Posterior vena cava (tissue), 2 donors: ENCODE results near the gene ACCSL. TPM values are rescaled to one million over a fixed set of nuclear protein-coding genes. Genes with fewer than 3 reads are reported as not detected.

ENCODE experiments used
- DNase-seq: peaks from one replicate; pipeline ENCODE4 v3.0.0-alpha.2; 2020; ENCODE audit warnings: low spot score
- intact Hi-C, 2 donors: fragments of 100-400 bp; cut with DNase I; formaldehyde crosslinking; loops; one replicate each; pipeline versions ENCODE4 v1.14.1 to v1.14.2; 2022 to 2023
- total RNA-seq, 2 donors: library from RNA; stranded (reverse); fragmentation: NEBNext Ultra II Directional; extraction: Animal tissue kit (Norgen Biotek cat#: 25700); gene quantifications; one replicate each; pipeline ENCODE4 v1.2.1, GENCODE V29; 2021
- donor health status: DM: yes; HTN: yes; CAD: no.
- donor health status: DM: yes; HTN: yes; CAD: no.

Gene ACCSL
- total RNA-seq, 2 donors from 2014 or later = not detected

DNA sequence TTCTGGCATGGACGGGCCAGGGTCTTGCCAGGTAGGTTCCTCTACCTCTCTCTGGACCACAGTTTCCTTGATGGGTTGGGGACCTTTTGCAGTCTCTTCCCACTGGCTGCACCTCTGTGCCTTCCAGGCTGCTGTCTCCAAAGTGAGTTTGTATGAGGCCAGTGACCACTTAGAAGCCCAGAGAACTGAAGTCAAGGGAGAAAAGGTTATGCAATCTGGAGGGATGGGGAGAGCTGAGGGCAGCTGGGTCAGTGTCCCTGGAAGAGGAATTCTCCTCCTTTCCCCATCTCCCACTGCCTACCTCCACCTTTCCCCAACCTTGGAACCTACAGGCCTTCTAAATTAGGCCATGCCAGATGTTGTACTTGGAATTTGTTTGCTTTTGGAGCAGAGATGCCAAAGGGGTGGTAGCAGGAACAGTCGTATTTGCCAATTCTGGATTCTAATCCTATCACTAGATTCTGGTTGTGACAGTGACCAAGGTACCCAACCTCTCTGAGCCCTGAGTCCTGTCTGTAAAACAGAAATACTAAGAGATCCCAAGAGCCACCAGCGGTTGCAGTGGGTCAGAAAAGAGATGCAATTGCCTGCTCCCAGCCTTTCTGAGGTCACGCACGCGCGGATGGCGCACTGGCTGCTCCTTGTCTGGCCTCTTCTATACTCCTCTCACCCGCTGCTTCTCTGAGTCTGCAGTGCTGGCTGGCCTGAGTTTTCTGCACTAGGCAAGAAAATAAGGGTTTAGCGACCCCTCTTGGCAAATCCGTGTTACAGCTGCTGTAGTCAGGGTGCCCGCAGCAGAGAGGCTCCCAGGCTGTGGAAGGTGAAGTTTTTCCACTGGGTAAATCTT lies 10.7 kb upstream of the ACCSL start:
- intact Hi-C loops = loop anchor here in 1 of 2 donors (5.0 kb wide), 1 partner anchor 145 kb away; no protein-coding TSS in a partner anchor
- DNase-seq = peak; percentile 93

DNA sequence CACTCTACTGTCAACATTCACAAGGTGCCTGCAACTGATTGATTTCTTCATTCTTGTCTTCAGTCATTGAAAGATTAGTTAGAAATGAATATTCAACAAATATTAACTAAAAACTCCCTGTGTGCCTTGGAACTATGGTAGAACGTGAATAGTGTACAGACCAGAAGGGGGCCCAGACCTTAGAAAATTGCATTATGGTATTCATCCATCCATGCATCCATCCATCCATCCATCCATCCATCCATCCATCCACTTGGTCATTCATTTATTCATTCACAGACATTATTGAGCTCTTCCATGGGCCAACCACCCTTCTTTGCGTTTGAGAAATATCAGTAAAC lies 10.2 kb upstream of the ACCSL start:
- intact Hi-C loops = loop anchor here in 1 of 2 donors (5.0 kb wide), 1 partner anchor 145 kb away; no protein-coding TSS in a partner anchor

DNA sequence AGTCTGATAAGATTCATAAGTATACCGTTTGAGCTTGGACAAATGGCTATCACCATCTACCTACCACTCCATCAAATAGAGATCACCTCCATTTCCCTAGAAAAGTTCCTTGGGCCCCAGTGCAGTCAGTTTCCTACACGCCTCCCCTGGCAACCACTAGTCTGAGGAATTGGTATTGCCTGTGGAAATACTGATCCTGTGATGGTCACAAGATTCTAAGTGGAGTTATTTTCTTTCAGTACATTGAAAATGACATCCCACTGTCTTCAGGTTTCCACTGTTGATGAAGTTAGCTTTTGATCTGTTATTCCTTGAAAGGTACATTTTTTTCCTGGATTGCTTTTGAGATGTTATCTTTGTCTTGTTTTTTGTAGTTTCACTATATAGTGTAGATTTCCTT lies 4.6 kb upstream of the ACCSL start:
- no peak for DNase-seq
- intact Hi-C loops = no loop called here

More for the DNA sequence above, 10.2 kb upstream of the ACCSL start:
- DNase-seq = no peak

DNA sequence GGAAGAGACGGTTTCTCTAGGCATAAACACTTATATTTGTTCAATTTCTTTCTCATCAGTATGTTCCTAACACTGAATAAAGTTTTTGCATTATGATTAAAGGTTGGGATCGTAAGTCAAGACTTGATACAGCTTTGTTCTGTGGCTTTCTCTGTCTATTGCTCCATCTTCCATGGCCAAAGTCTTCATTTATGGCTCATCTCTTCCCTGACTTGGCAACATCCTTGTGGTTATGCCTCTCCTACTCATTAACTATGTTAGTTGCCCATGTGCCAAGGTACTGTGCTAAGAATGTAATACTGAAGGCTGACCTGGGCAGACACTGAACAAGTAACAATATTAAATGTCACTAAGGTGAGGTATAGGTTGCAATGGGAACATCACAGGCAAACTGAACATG lies 1.6 kb upstream of the ACCSL start:
- intact Hi-C loops = no loop called here
- DNase-seq = no peak

DNA sequence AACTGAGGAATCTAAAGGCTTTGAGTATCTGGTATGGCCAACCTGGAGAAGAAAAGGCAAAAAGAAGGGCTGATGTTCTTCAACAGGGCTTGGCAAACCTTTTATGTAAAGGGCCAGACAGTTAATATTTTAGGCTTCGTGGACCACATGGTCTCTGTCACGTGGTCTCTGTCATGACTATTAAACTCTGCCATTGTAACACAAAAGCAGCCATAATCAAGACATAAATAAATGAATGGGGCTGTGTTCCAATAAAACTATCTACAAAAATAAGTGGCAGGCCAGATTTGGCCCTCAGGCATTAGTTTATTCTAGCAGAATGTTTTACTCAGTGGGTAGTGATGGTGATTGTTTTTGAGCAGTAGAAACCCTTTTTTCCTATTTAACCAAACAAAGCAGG lies 483 bp upstream of the ACCSL start:
- intact Hi-C loops = no loop called here
- DNase-seq = no peak

DNA sequence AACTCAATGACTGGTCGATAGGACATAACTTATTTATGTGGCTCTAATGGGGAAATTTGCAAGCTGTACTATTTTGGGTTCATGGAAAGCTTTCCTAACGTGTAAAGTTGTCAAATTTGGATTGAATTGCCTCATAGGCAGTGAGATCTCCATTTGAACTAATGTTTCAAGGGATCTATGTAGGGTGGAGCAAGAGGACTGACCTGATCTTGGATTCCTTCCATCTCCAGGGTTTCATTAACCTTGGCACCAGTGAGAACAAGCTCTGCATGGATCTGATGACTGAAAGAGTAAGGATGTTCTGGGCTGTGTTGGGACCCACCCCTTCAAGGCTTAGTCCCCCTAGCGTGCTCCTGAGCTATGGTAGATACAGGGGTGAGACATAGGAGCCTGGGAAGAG lies 2.1 kb downstream of the ACCSL start:
- no peak for DNase-seq
- intact Hi-C loops = no loop called here

DNA sequence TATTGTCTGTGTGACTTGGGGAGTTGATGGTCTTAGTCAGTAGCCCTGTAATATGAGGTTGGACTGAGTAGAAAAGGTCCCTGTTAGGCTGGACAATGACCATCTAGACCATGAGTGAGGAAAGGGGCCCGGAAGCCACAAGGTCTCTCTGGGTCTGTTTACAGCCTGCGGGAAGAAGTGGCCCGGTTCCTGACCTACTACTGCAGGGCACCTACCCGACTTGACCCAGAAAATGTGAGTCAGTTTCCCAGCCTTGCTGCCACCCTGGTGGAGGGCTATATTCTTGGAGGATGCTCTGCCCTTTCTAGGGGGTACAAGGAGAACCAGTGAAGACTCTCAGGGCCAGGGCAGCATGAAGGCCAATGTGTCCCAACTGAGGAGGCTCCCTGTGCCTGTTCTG lies 3.4 kb downstream of the ACCSL start:
- intact Hi-C loops = no loop called here
- no peak for DNase-seq

DNA sequence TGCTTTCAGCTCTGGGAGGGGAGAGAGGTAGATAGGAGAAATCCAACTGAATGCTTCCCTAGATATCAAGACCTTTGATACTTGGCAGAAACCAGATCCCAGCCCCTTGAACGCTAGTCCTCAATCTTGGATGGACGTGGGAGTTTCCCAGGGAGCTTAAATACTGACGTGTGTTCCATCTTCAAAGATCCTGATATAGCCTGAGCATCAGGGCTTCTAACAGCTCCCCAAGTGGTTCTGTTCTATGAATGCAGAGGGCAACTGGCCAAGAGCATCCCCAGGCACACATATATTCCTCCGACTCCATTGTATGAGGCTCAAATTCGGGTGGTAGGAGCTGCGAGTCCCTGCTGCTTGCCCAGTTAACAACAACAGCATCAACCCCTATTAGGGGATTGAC lies 9.6 kb downstream of the ACCSL start:
- DNase-seq = no peak
- intact Hi-C loops = no loop called here

DNA sequence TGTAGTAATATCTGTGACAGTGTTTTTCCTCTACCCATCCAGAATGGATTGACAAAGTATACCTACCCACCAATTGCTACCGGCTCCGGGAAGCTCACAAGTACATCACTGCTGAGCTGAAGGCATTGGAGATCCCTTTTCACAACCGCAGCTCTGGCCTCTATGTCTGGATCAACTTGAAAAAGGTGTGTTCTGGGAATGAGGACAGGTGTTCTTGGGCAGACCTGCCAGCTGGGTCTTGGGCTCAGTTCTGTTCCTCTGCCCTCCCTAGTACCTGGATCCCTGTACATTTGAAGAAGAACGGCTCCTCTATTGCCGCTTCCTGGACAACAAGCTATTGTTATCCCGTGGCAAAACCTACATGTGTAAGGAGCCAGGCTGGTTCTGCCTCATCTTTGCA lies 10.5 kb downstream of the ACCSL start:
- DNase-seq = no peak
- intact Hi-C loops = no loop called here

DNA sequence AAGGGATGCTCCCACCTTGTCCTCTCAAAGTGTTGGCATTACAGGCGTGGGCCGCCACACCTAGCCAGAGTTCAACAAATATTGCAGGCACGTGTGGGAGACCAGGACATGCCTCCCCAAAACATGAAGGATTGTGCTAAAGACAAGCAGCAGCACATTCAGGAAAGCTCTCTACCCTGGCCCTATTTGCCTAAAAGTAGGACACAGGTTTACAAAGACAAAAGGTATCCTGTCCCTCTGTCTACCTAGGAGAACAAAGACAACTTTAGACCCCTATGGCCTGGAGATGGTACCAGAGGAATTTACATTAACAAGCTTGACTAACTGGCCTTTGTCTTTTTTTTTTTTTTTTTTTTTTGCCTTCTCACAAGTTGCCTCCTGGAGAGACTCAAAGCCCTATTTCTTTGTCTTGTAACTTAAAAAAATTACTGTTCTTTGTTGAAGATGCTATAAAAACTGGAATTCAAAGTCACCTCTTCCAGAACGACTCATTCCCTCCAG lies 17.4 kb downstream of the ACCSL start:
- no peak for DNase-seq
- intact Hi-C loops = loop anchor here in 1 of 2 donors (1.0 kb wide), 1 partner anchor 16 kb away; no protein-coding TSS in a partner anchor

DNA sequence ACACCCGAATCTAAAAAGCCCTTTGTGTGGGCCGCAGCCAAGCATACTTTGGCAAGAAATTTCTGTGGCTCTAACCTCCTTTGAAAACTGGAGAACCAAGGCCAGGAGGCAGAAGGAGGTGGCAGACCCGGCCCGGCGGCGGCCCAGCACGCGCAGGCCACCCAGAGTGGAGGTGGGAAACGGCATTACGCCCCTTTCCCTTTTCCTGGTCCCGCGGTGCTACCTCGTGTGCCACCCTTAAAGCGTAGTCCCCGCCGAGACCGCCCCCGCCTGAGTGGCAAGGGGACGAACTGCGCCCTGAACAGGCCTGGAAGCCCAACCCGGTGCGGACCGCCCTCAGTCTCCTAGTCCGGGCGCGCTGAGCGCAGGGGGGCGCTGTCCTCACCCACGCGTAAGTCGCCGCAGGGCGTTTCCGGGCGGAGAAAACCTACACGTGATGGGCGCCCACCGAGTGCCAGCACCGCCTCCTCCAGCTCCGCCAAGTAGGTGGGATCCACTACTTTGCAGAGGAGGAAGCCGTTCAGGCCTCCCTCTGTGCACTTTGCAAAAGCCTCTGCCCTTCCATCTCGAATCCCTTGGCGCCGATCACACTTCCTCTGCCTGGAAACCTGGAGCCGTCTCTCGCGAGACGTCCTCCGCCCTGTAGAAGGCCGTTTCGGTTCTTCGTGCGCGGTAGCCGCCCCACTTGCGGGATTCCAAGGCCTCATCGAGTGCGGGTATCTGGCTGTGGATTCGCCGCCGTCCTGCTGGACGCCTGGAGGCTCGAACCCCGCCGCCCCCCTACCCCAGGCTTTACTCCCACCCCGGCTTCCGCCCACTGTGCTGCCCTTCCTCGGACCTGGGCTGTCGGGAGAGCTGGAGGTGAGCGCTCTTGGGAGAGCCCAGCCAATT lies 18.3 kb downstream of the ACCSL start, which contains the start of gene ACCS:
Gene ACCS (plus strand): TSS at position 430 of the 891 bp plus-strand sequence. CDS start 1,358 bp downstream, outside the sequence.
- peak; percentile 99 for DNase-seq
- intact Hi-C loops = loop anchor here in 1 of 2 donors (1.0 kb wide), 1 partner anchor 15 kb away; no protein-coding TSS in a partner anchor

DNA sequence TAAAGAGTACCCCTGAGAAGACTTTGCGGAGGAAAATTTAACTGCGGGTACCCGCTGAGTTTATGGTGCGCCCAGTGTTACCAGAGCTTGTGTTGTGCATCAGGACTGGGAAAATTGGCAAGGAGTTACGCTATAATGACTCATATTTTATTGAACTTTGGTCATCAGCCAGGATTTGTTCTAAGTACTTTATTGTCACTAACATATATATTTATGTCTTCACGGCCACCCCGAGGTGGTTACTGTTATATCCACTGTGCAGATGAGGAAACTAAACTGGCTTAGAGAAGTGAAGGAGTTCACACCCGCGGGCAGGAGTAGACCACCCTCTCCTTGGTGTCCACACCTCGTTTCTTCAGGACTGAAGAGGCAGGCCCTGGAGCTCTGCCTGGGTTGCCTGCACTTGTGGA lies 19.0 kb downstream of the ACCSL start:
- DNase-seq = no peak
- intact Hi-C loops = no loop called here

DNA sequence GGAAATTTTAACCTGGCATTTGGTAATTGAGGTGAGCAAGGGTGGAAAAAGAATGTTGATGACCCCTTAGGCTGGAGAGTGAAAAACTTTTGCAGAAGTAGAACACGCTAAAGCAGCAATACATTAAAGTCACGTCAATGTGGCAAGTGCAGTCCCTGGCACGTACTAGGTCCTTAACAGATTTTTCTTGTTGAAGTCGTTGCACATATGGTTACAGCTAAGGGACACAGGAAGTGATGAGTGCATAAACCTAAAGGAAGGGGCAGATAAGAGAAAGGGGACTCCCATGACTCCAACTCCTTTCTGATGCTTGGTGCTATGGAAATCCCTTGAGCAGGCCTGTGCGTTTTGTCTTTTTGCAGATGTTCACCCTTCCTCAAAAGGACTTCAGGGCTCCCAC lies 19.5 kb downstream of the ACCSL start:
- DNase-seq = no peak

DNA sequence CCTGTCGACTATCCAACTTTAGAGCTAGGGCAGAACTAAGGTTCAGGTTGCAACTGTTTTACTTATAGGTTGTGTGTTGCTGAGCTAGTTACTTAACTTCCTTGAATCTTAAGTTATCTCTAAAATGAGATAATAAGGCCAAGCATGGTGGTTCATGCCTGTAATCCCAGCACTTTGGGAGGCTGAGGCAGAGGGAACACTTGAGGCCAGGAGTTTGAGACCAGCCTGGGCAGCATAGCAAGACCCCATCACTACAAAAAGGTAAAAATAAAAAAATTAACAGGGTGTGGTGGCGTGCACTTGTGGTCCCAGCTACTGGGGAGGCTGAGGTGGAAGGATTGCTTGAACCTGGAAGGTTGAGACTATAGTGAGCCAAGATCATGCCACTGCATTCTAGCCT lies 20.4 kb downstream of the ACCSL start:
- intact Hi-C loops = no loop called here
- no peak for DNase-seq

More for the DNA sequence above, 19.5 kb downstream of the ACCSL start:
- intact Hi-C loops = no loop called here

DNA sequence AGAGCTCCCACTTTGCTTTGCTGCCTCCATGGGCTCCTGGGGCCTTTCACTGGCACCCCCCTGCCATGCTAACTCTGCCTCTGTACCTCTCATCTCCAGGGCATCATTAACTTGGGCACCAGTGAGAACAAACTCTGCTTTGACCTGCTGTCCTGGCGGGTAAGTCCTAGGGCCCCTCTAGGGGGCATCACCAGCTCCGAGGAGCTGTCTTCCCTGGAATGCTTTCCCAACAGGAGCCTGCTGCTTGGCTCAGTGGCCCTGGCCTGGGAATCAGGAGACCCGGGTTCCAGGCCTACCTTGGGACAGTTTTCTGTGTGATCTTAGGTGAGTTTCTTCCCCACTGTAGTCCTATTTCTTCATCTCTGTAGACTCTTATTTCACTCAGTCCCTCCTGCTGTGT lies 23.4 kb downstream of the ACCSL start:
- intact Hi-C loops = no loop called here
- DNase-seq = no peak

DNA sequence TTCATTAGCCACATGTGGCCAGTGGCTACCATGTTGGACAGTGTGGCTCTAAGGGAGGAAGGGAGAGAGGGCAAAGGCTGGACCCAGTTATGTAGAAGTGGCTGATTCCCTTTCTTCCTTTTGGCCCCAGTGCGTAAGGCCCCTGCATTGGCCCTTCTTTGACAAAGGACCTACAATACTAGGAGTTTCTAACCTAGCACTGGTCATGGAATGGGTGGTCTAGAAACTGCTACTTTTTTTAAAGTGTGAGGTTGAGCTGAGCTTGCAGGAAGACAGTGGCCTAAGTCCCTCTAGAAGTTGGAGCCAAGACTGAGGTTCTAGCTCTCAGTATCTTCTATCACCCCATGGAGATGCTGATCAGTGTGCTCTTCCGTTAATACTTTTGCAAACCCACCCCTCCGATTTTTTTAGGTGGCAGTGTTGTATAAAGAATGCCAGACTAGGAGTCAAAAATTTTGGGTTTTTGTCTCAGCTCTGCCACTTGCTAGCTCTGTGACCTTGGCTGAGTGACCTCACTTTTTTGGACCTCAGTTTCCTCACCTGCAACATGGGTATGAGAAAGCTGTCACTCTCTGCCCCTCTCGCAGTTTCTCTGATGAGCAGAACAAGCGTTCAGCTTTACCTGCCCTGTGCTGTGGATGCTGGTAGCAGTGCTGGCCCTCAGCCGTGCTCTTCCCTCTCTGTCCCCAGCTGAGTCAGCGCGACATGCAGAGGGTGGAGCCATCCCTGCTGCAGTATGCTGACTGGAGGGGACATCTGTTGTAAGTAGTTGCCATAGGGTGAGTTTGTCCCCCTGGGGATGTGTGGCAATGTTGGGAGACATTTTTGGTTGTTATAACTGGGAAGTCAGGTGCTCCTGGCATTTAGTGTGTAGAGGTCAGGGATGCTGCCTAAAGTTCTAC lies 25.2 kb downstream of the ACCSL start:
- no peak for DNase-seq
- intact Hi-C loops = no loop called here

DNA sequence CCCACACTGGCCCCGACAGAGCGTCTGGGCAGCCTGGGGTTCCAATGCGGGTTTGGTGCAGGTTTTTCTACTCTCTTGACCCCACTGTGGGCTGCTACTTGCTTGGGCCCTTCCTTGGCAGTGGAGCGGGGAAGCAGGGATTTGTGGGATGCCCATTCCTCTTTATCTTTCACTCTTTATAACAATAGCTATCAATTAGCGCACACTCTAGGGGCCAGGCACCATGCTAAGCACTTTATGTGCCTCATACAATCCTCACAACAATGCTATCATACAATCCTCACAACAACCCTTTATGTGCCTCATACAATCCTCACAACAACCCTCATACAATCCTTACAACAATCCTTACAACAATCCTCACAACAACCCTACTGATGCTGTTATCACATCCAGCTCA lies 31.0 kb downstream of the ACCSL start:
- intact Hi-C loops = no loop called here
- DNase-seq = no peak

DNA sequence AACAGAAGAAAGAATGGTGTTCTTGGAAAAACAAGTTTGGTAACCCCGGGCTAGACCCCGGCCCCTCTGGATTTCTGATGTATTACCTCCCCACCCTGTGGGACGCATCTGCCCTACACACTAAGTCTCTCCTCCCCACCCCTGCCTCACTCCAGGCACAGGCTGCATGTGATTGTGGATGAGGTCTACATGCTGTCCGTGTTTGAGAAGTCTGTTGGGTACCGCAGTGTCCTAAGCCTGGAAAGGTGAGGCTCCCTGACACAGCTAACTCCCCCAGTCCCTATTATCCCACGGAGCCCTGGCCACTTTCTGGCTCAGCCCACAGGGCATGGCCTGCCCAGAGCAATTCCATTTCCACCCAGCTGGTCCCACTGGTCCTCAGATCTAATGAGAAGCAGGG lies 31.6 kb downstream of the ACCSL start:
- intact Hi-C loops = no loop called here
- DNase-seq = no peak

DNA sequence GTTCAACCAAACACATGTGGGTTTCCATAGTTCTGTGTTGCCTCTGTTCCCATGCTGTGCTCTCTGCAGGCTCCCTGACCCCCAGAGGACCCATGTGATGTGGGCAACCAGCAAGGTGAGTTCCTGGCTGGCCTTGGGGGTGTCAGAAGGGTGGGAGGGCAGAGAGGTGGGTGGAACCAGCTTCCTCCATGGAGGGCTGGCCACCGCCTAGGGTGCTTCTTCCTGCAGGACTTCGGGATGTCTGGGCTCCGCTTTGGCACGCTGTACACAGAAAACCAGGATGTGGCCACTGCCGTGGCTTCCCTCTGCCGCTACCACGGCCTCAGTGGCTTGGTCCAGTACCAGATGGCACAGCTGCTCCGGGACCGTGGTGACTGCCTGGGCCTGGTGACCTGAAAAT lies 33.2 kb downstream of the ACCSL start:
- intact Hi-C loops = loop anchor here in 1 of 2 donors (1.0 kb wide), 1 partner anchor 16 kb away; no protein-coding TSS in a partner anchor
- DNase-seq = no peak
